ENCODE data around the gene PCDHA2. TPM values are rescaled to one million over a fixed set of nuclear protein-coding genes. Genes with fewer than 3 reads are reported as not detected.
A peak's percentile ranks its signal among the peaks of the same experiment; 100 is the strongest.

The PCDHA2 gene
- total RNA-seq, 6 experiments from 2014 or later: 0.13 TPM; not detected in 5

DNA sequence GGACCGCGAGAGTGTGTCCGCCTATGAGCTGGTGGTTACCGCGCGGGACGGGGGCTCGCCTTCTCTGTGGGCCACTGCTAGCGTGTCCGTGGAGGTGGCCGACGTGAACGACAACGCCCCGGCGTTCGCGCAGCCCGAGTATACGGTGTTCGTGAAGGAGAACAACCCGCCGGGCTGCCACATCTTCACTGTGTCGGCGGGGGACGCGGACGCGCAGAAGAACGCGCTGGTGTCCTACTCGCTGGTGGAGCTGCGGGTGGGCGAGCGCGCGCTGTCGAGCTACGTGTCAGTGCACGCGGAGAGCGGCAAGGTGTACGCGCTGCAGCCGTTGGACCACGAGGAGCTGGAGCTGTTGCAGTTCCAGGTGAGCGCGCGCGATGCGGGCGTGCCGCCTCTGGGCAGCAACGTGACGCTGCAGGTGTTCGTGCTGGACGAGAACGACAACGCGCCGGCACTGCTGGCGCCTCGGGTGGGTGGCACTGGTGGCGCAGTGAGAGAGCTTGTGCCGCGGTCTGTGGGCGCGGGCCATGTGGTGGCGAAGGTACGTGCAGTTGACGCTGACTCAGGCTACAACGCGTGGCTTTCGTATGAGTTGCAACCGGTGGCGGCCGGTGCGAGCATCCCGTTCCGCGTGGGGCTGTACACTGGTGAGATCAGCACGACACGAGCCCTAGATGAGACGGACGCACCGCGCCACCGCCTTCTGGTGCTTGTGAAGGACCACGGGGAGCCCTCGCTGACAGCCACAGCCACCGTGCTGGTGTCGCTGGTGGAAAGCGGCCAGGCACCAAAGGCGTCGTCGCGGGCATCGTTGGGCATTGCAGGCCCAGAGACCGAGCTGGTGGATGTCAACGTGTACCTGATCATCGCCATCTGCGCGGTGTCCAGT lies 41.2 kb downstream of the PCDHA2 start:
- H3K27me3 Mint-ChIP-seq (ENCODE audit: insufficient read depth): no peaks in the 10 kb centered on the region; the same call in 1 of the 2 replicates
- H3K36me3 Mint-ChIP-seq (ENCODE audit: low read depth): peaks cover 5% of the 10 kb centered on the region; the same call in 1 of the 2 replicates
- H3K9me3 Mint-ChIP-seq: 0 out of 2 replicates have a peak, but pooled peaks cover 4% of the 10 kb centered on the region
- DNase-seq: no peak
- H3K4me3 Mint-ChIP-seq: no peak overlapping the region
- TF ChIP-seq, protein P1, sequence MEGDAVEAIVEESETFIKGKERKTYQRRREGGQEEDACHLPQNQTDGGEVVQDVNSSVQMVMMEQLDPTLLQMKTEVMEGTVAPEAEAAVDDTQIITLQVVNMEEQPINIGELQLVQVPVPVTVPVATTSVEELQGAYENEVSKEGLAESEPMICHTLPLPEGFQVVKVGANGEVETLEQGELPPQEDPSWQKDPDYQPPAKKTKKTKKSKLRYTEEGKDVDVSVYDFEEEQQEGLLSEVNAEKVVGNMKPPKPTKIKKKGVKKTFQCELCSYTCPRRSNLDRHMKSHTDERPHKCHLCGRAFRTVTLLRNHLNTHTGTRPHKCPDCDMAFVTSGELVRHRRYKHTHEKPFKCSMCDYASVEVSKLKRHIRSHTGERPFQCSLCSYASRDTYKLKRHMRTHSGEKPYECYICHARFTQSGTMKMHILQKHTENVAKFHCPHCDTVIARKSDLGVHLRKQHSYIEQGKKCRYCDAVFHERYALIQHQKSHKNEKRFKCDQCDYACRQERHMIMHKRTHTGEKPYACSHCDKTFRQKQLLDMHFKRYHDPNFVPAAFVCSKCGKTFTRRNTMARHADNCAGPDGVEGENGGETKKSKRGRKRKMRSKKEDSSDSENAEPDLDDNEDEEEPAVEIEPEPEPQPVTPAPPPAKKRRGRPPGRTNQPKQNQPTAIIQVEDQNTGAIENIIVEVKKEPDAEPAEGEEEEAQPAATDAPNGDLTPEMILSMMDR (IDR thresholded peaks at IDR 0.05): no peak
- no peak overlapping the region for H3K27ac Mint-ChIP-seq
- no peaks in the 10 kb centered on the region for H3K4me1 Mint-ChIP-seq (ENCODE audit: low read depth)

DNA sequence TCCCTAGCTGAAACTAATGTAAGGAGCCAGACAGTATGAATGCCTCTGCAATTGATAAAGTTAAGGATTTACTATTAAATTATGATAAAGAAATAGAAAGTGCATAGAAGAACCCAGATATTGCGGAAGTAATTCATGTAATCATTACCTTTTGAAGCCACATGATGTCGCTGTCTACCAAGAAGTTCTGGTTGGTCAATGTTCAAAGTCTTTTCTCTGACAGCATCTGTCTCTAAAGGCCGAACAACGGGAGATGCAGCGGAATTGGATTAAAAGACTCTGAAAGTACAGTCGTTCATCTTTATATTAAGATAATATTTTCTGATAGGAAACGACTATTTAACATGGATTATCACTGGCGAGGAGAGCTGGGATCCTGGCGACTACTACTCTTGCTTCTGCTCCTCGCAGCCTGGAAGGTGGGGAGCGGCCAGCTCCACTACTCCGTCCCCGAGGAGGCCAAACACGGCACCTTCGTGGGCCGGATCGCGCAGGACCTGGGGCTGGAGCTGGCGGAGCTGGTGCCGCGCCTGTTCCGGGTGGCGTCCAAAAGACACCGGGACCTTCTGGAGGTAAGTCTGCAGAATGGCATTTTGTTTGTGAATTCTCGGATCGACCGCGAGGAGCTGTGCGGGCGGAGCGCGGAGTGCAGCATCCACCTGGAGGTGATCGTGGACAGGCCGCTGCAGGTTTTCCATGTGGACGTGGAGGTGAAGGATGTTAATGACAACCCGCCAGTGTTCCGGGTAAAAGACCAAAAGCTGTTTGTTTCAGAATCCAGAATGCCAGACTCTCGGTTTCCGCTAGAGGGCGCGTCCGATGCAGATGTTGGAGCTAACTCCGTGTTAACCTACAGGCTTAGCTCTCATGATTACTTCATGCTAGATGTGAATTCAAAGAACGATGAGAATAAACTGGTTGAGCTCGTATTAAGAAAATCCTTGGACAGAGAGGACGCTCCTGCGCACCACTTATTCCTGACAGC lies 46.6 kb downstream of the PCDHA2 start, which contains the start of gene PCDHA8:
TSS of gene PCDHA8 (plus strand) at position 210 of the 985 bp plus-strand sequence. CDS start at position 345, 135 bp downstream.
- Mint-ChIP-seq H3K9me3 (peaks cover 22% of the 10 kb centered on the region), H3K27me3 (ENCODE audit: insufficient read depth) (no peaks in the 10 kb centered on the region; the same call in none of the 2 replicates), H3K27ac (no peak within 1 kb of the TSS), H3K4me1 (ENCODE audit: low read depth) (no peaks in the 10 kb centered on the region), H3K36me3 (ENCODE audit: low read depth) (peaks cover 6% of the 10 kb centered on the region; the same call in 1 of the 2 replicates), H3K4me3 (peak within 1 kb of the TSS; percentile 54; the same call in 1 of the 2 replicates)
- TF ChIP-seq, protein P1 (IDR thresholded peaks at IDR 0.05): peak; percentile 34
- DNase-seq: no peak

DNA sequence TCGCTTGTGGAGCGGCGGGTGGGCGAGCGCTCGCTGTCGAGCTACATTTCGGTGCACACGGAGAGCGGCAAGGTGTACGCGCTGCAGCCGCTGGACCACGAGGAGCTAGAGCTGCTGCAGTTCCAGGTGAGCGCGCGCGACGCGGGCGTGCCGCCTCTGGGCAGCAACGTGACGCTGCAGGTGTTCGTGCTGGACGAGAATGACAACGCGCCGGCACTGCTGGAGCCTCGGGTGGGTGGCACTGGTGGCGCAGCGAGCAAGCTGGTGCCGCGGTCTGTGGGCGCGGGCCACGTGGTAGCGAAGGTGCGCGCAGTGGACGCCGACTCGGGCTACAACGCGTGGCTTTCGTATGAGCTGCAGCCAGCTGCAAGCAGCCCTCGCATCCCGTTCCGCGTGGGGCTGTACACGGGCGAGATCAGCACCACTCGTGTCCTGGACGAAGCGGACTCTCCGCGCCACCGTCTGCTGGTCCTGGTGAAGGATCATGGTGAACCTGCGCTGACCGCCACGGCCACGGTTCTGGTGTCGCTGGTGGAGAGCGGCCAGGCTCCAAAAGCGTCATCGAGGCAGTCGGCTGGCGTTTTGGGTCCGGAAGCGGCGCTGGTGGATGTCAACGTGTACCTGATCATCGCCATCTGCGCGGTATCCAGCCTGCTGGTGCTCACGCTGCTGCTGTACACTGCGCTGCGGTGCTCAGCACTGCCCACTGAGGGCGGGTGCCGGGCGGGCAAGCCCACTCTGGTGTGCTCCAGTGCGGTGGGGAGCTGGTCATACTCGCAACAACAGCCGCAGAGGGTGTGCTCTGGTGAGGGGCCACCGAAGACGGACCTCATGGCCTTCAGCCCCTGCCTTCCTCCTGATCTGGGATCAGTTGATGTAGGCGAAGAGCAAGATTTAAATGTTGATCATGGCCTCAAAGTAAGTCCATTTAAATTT lies 48.4 kb downstream of the PCDHA2 start:
- Mint-ChIP-seq H3K27ac (no peak overlapping the region), H3K27me3 (ENCODE audit: insufficient read depth) (no peaks in the 10 kb centered on the region; the same call in 1 of the 2 replicates), H3K4me1 (ENCODE audit: low read depth) (no peaks in the 10 kb centered on the region), H3K4me3 (no peak overlapping the region), H3K9me3 (peaks cover 22% of the 10 kb centered on the region), H3K36me3 (ENCODE audit: low read depth) (peaks cover 6% of the 10 kb centered on the region; the same call in 1 of the 2 replicates)
- TF ChIP-seq, protein P1 (IDR thresholded peaks at IDR 0.05): no peak
- DNase-seq: no peak

Other genes with a start within 250 kb of the PCDHA2 start
- gene EIF4EBP3, start 247.2 kb upstream of the PCDHA2 start, total RNA-seq (2021; fragmentation: NEBNext Ultra II Directional; extraction: Animal tissue kit (Norgen Biotek cat#: 25700)): 1 to 10 TPM; 1.8 to 4.0 (median 2.9) TPM
- gene SRA1, start 237.4 kb upstream of the PCDHA2 start, total RNA-seq (2021; fragmentation: NEBNext Ultra II Directional; extraction: Animal tissue kit (Norgen Biotek cat#: 25700)): 10 to 100 TPM; 50.0 to 62.3 (median 59.4) TPM
- 10 to 100 TPM; 11.0 to 13.0 (median 11.7) TPM for gene APBB3, start 230.3 kb upstream of the PCDHA2 start, total RNA-seq (2021; fragmentation: NEBNext Ultra II Directional; extraction: Animal tissue kit (Norgen Biotek cat#: 25700))
- 10 to 100 TPM; 64.1 to 72.8 (median 71.2) TPM for gene SLC35A4, start 230.0 kb upstream of the PCDHA2 start, total RNA-seq (2021; fragmentation: NEBNext Ultra II Directional; extraction: Animal tissue kit (Norgen Biotek cat#: 25700))
- 1 to 10 TPM in 5 of 6 experiments, under 1 TPM in 1; 0.84 to 1.9 (median 1.3) TPM for gene CD14, start 161.7 kb upstream of the PCDHA2 start, total RNA-seq (2021; fragmentation: NEBNext Ultra II Directional; extraction: Animal tissue kit (Norgen Biotek cat#: 25700))
- 1 to 10 TPM; 3.6 to 7.2 (median 6.1) TPM for gene TMCO6, start 155.4 kb upstream of the PCDHA2 start, total RNA-seq (2021; fragmentation: NEBNext Ultra II Directional; extraction: Animal tissue kit (Norgen Biotek cat#: 25700))
- 10 to 100 TPM; 60.5 to 73.9 (median 67.0) TPM for gene NDUFA2, start 147.2 kb upstream of the PCDHA2 start, total RNA-seq (2021; fragmentation: NEBNext Ultra II Directional; extraction: Animal tissue kit (Norgen Biotek cat#: 25700))
- 100 to 1,000 TPM in 4 of 6 experiments, 10 to 100 TPM in 2; 83.3 to 116 (median 109) TPM for gene IK, start 147.0 kb upstream of the PCDHA2 start, total RNA-seq (2021; fragmentation: NEBNext Ultra II Directional; extraction: Animal tissue kit (Norgen Biotek cat#: 25700))
- 10 to 100 TPM; 23.7 to 28.3 (median 25.8) TPM for gene WDR55, start 129.9 kb upstream of the PCDHA2 start, total RNA-seq (2021; fragmentation: NEBNext Ultra II Directional; extraction: Animal tissue kit (Norgen Biotek cat#: 25700))
- gene DND1, start 121.3 kb upstream of the PCDHA2 start, total RNA-seq (2021; fragmentation: NEBNext Ultra II Directional; extraction: Animal tissue kit (Norgen Biotek cat#: 25700)): under 1 TPM; 0.26 to 0.59 (median 0.41) TPM
- gene HARS1, start 103.5 kb upstream of the PCDHA2 start, total RNA-seq (2021; fragmentation: NEBNext Ultra II Directional; extraction: Animal tissue kit (Norgen Biotek cat#: 25700)): 100 to 1,000 TPM in 1 of 6 experiments, 10 to 100 TPM in 5; 89.1 to 102 (median 96.8) TPM
- gene HARS2, start 103.4 kb upstream of the PCDHA2 start, total RNA-seq (2021; fragmentation: NEBNext Ultra II Directional; extraction: Animal tissue kit (Norgen Biotek cat#: 25700)): 10 to 100 TPM; 22.1 to 23.5 (median 22.9) TPM
- gene ZMAT2, start 94.4 kb upstream of the PCDHA2 start, total RNA-seq (2021; fragmentation: NEBNext Ultra II Directional; extraction: Animal tissue kit (Norgen Biotek cat#: 25700)): 10 to 100 TPM; 59.1 to 68.5 (median 63.8) TPM
- gene PCDHA1, start 8.7 kb upstream of the PCDHA2 start, total RNA-seq (2021; fragmentation: NEBNext Ultra II Directional; extraction: Animal tissue kit (Norgen Biotek cat#: 25700)): under 1 TPM; 0.09 to 0.22 (median 0.14) TPM
- gene PCDHA3, start 6.2 kb downstream of the PCDHA2 start, total RNA-seq (2021; fragmentation: NEBNext Ultra II Directional; extraction: Animal tissue kit (Norgen Biotek cat#: 25700)): under 1 TPM in 1 of 6 experiments, not detected in 5; 0.05 TPM
- gene PCDHA4, start 12.2 kb downstream of the PCDHA2 start, total RNA-seq (2021; fragmentation: NEBNext Ultra II Directional; extraction: Animal tissue kit (Norgen Biotek cat#: 25700)): under 1 TPM in 1 of 6 experiments, not detected in 5; 0.05 TPM
- gene PCDHA5, start 26.8 kb downstream of the PCDHA2 start, total RNA-seq (2021; fragmentation: NEBNext Ultra II Directional; extraction: Animal tissue kit (Norgen Biotek cat#: 25700)): not detected
- under 1 TPM in 3 of 6 experiments, not detected in 3; 0.07 to 0.09 (median 0.08) TPM for gene PCDHA6, start 33.1 kb downstream of the PCDHA2 start, total RNA-seq (2021; fragmentation: NEBNext Ultra II Directional; extraction: Animal tissue kit (Norgen Biotek cat#: 25700))
- gene PCDHA7, start 39.4 kb downstream of the PCDHA2 start, total RNA-seq (2021; fragmentation: NEBNext Ultra II Directional; extraction: Animal tissue kit (Norgen Biotek cat#: 25700)): under 1 TPM; 0.09 to 0.26 (median 0.20) TPM
- under 1 TPM in 2 of 6 experiments, not detected in 4; 0.05 to 0.12 TPM for gene PCDHA8, start 46.3 kb downstream of the PCDHA2 start, total RNA-seq (2021; fragmentation: NEBNext Ultra II Directional; extraction: Animal tissue kit (Norgen Biotek cat#: 25700))
- under 1 TPM in 1 of 6 experiments, not detected in 5; 0.03 TPM for gene PCDHA9, start 53.5 kb downstream of the PCDHA2 start, total RNA-seq (2021; fragmentation: NEBNext Ultra II Directional; extraction: Animal tissue kit (Norgen Biotek cat#: 25700))
- not detected for gene PCDHA10, start 61.0 kb downstream of the PCDHA2 start, total RNA-seq (2021; fragmentation: NEBNext Ultra II Directional; extraction: Animal tissue kit (Norgen Biotek cat#: 25700))
- gene PCDHA11, start 74.1 kb downstream of the PCDHA2 start, total RNA-seq (2021; fragmentation: NEBNext Ultra II Directional; extraction: Animal tissue kit (Norgen Biotek cat#: 25700)): under 1 TPM in 4 of 6 experiments, not detected in 2; 0.07 to 0.14 (median 0.11) TPM
- under 1 TPM in 5 of 6 experiments, not detected in 1; 0.09 to 0.34 (median 0.20) TPM for gene PCDHA12, start 80.5 kb downstream of the PCDHA2 start, total RNA-seq (2021; fragmentation: NEBNext Ultra II Directional; extraction: Animal tissue kit (Norgen Biotek cat#: 25700))
- gene PCDHA13, start 87.3 kb downstream of the PCDHA2 start, total RNA-seq (2021; fragmentation: NEBNext Ultra II Directional; extraction: Animal tissue kit (Norgen Biotek cat#: 25700)): not detected
- gene PCDHAC1, start 131.4 kb downstream of the PCDHA2 start, total RNA-seq (2021; fragmentation: NEBNext Ultra II Directional; extraction: Animal tissue kit (Norgen Biotek cat#: 25700)): not detected
- gene PCDHAC2, start 171.6 kb downstream of the PCDHA2 start, total RNA-seq (2021; fragmentation: NEBNext Ultra II Directional; extraction: Animal tissue kit (Norgen Biotek cat#: 25700)): not detected